GM21737 (cell line): ENCODE measurements around the gene MMP11.

Source experiments
- ATAC-seq: cut with Tn5 transposase; IDR thresholded peaks from one replicate; pipeline ENCODE4 v1.9.1; 2021; ENCODE audit warnings: mild to moderate bottlenecking, moderate library complexity; ENCODE audit not compliant: unreplicated experiment

MMP11 gene

GRCh38 chr22:23756891-23757290, 15.8 kb upstream of the MMP11 start:
- ATAC-seq = no peak

GRCh38 chr22:23759566-23759965, 13.1 kb upstream of the MMP11 start:
- no peak for ATAC-seq

- no peak for ATAC-seq
These were observed 12.6 kb upstream of the MMP11 start for GRCh38 chr22:23760056-23760455.

- ATAC-seq = no peak
These were observed 9.6 kb upstream of the MMP11 start, which contains the start of gene C22orf15 for GRCh38 chr22:23762842-23763578. Gene C22orf15, plus strand, starts transcription at chr22:23762990. Its CDS starts 317 bp downstream, at chr22:23763307.

GRCh38 chr22:23763579-23763945, 9.1 kb upstream of the MMP11 start:
- ATAC-seq = no peak

- ATAC-seq = no peak
These were observed 8.7 kb upstream of the MMP11 start for GRCh38 chr22:23763954-23764353.

GRCh38 chr22:23764899-23765881, 7.5 kb upstream of the MMP11 start:
- ATAC-seq = no peak

- ATAC-seq = no peak
These were observed 5.4 kb upstream of the MMP11 start for GRCh38 chr22:23767303-23767672.

DNA sequence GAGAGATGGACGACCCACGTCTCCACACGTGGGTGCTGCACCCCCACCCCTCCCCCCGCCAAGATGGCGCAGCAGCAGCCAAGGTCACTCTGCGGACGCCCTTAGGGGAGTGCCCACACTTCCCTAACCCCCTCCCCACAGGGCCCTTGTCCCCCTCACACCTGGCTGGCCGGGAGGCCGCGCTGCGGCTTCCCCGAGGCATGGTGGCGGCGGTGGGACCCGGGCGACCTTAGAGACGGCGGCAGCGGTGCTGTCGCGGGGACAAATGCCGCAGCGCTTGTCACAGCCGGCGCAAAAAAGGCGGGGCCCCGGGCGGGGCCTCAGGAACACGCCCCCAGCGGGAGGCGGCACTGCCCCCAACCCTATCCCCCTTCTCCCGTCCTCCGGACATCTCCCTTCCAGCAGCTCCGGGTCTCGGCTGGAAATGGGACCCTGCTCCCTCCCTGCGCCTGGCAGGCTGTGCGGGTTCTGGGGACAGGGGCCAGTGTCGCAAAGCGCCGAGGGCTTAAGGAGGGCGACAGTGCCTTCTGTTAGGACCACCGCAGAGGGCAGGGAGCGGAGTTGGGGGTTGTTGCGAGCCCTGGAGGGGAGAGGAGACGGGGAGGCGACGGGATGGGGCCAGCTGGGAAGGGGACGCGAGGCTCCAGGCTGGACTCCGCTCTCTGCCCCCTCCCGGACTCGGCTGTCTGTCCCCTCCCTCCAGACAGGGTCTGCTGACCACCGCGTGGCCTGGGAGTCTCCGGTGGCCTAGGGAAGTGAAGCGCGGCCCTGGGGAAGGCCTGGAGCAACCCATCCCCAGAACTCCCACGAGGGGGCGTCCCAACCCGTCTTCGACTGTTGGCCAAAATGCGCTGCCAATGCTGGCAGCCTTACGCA, 4.7 kb upstream of the MMP11 start, which contains the start of gene CHCHD10:
Gene CHCHD10 (minus strand): TSS at position 300 of the 876 bp plus-strand sequence. CDS start 98 bp downstream, at position 202.
- ATAC-seq = peak; percentile 54

GRCh38 chr22:23769321-23769965, 3.2 kb upstream of the MMP11 start:
- no peak for ATAC-seq

GRCh38 chr22:23772315-23772648, 367 bp upstream of the MMP11 start:
- no peak for ATAC-seq

- ATAC-seq = no peak
These were observed 949 bp downstream of the MMP11 start for GRCh38 chr22:23773483-23774113.

DNA sequence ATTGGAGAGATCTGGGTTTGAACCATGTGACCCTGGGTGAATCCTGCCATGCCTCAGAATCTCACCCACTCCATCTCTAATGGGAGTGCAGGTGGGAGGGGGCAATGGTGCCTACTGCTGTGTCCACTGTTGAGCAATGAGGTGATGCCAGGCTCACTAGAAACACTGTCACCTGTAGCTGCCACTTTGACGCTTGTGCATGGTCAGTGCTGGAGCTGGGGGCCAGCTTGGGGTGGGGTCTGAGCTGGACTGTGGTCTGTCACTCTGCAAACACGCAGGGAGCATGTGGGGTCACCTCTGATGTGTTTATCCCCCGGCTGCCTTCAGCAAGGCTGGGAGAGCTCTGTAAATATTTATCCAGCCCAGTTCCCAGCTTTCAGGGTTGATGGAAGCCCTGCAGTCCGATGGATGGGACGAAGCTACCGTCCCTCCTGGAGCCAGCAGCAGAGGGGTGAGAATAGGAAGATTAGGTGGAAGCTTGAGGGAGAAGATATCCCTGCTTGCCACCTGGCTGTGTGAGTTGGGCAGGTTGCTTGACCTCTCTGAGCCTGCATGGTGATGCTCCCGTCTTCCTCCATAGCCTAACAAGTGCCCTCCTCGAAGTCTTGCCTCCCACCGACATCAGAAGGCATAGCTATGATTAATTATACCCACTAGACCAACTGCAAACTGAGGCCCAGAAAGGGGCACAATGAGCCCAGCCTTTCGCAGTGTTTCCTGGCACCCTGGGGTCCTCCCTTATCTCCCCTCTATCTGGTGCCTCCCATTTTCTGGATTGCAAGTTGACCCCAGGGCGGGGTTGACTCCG, 1.7 kb downstream of the MMP11 start:
- ATAC-seq = no peak

- ATAC-seq = no peak
These were observed 2.3 kb downstream of the MMP11 start for GRCh38 chr22:23774922-23775436.

- no peak for ATAC-seq
These were observed 3.2 kb downstream of the MMP11 start for GRCh38 chr22:23775779-23776375.

DNA sequence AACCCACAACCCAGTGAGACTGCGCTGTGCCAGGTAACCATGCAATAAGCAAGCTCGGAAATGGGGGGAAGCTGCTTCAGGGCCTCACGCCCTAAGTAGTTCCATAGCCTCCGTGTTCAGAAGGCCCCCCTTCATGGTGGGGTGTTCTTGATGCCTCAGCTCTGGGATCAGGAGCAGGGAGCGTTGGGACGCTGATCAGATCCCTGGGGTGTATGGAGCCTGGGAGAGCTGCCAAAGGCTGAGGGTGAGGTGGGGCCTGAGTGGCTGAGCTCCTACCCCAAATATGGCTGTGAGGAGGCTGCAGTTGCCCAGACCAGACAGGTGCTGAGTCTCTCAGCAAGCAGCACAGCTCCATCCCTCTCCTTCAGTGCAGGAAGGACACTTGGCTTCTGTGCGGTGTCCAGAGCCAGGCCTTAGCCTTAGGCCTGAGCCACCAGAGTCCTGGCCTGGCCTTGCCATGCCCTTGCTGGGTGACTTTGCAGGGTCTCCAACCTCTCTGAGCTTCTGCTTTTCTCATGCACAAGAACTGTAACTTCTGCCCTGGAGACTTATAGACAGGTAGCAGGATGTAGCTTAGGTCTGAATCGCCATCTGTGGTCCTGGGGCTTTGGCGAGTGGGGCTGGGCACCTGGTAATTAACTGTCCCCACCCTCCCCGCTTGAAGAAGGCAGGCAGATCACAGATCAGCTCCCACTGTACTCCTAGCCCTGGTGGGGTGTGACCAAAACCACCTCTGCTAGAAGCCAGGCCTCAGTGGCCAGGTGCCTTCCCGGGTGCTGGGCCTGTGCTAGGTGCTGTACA, 5.3 kb downstream of the MMP11 start:
- ATAC-seq = no peak

DNA sequence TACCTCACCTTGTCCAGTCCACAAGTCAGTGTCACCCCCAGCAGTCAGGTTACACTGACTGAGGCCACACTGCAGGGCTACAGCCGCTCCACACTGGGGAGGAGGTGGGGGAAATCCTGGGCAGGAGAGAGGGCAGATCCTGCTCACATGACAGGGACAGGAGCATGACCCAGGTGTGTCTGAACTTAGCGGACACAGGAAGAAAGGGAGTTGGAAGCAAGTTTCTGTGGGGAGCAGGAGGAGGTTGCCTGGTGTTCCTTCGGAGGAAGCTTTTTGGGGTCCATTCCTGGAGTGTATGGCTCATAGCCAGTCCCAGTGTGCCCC, 5.9 kb downstream of the MMP11 start:
- no peak for ATAC-seq

DNA sequence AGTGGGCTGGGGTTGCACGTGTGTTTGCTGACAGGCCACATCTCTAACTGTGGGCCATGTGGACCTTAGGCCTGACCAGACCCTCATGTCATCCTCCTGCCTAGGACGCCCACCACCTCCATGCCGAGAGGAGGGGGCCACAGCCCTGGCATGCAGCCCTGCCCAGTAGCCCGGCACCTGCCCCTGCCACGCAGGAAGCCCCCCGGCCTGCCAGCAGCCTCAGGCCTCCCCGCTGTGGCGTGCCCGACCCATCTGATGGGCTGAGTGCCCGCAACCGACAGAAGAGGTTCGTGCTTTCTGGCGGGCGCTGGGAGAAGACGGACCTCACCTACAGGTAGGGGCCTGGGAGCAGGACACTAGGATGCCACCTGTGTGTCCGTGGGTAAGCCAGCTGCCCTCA, 6.4 kb downstream of the MMP11 start:
- no peak for ATAC-seq
